GM19463 (cell line): ENCODE results near the gene PRSS1.
"Not testable (repeated sequence)": the region's sequence is repeated elsewhere in the genome, so short reads cannot be mapped to it uniquely, and the experiment has no call there.

Experiments used
- ATAC-seq: cut with Tn5 transposase; IDR thresholded peaks from one replicate; pipeline ENCODE4 v1.9.1; 2021; ENCODE audit warnings: mild to moderate bottlenecking, moderate library complexity; ENCODE audit not compliant: unreplicated experiment

Gene PRSS1

DNA sequence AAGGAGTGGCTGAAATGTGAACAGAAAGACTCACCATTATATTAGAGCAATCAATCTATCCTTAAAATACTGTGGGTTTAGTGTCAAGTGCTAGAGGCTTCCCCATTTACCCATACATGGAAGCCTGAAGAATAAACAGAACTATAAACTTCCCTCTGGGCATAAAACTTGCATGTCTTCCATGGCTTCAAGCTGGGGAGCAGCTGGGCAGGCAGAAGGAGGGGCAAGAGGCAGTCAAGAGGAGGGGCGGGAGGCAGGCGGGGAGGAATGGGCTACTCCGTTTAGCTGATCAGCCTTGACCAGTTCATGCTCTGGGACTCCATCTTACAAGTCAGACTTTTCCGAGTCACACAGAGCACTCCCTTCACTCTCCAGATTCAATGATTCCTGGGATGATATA, 3.5 kb upstream of the PRSS1 start:
- ATAC-seq: no peak

DNA sequence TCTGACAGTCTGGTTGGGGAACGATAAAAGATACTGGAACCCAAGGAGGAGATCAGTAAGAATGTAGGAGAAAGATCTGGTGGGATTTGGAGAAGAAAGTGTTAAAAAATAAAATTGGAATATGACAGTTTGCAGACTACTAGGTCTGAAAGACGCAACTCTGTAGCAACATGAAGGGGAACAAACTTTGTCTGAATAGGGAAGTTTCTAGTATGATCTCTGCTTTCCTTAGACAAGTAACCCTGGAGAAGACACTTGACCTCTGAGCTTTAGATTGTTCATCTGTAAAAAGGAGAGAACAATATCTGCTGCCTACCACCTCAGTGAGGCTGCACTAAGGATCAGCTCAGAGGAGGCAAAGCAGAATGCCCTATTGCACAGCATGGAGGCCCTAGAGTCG, 3.0 kb upstream of the PRSS1 start:
- no peak for ATAC-seq

DNA sequence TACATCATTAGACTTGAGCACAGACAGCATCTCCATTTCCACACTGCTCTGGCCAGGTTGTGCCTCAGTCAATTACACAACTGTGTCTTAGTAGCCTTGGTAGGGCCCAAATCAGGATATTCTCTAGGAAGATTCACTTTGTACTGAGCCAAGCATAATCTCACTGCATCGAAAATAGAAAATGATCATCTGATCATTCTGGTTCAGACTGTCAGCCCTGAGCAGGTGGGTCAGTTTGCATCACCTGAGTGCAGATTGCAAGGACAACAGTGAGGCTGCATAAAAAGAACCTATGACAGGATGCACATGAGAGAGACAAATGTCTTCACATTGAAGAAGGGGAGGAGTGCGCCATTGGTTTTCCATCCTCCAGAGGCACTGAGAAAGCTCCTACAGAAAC, 862 bp upstream of the PRSS1 start:
- not testable (repeated sequence) for ATAC-seq

- no peak for ATAC-seq
These were observed 1.2 kb downstream of the PRSS1 start for GRCh38 chr7:142750321-142750938.

DNA sequence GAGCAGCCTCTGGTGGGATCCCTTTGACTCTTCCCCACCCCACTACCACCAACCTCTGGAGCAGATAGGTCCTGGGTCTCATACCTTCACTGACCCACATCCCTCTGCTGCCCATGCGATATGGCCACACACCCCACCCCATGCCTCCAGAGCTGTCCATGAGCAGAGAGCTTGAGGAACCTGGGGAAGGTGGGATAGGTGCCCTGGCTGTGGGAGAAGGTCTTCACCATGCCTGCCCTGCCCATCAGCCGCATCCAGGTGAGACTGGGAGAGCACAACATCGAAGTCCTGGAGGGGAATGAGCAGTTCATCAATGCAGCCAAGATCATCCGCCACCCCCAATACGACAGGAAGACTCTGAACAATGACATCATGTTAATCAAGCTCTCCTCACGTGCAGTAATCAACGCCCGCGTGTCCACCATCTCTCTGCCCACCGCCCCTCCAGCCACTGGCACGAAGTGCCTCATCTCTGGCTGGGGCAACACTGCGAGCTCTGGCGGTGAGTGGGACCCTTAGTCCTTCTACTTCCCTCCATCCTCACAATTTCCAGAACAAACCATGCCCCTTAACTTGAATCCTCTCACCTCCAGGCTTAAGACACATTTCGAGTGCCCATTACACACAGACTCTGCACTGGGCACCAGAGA, 2.4 kb downstream of the PRSS1 start:
- ATAC-seq: not testable (repeated sequence)

- ATAC-seq: no peak
These were observed 3.3 kb downstream of the PRSS1 start for GRCh38 chr7:142752376-142753225.

DNA sequence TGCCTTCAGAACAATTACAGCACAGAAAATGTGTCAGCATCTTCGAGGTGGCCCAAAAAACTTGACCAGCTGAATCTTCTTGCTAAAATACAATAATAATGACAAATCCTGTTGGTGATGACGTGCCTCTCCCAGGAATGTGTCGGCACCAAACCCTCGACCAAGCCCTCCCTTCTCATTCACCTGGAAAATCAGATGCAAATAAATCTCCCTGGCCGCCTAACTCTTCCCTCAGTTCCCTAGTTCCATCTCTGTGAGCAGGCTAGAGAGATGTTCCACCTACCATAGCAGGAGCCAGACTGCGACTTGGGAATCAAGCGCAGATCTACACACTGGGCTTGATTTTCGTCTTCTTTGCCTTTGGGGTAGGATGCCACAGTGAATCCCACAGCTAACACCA, 4.1 kb downstream of the PRSS1 start:
- ATAC-seq: no peak

- not testable (repeated sequence) for ATAC-seq
These were observed 4.7 kb downstream of the PRSS1 start for GRCh38 chr7:142753925-142754491.

DNA sequence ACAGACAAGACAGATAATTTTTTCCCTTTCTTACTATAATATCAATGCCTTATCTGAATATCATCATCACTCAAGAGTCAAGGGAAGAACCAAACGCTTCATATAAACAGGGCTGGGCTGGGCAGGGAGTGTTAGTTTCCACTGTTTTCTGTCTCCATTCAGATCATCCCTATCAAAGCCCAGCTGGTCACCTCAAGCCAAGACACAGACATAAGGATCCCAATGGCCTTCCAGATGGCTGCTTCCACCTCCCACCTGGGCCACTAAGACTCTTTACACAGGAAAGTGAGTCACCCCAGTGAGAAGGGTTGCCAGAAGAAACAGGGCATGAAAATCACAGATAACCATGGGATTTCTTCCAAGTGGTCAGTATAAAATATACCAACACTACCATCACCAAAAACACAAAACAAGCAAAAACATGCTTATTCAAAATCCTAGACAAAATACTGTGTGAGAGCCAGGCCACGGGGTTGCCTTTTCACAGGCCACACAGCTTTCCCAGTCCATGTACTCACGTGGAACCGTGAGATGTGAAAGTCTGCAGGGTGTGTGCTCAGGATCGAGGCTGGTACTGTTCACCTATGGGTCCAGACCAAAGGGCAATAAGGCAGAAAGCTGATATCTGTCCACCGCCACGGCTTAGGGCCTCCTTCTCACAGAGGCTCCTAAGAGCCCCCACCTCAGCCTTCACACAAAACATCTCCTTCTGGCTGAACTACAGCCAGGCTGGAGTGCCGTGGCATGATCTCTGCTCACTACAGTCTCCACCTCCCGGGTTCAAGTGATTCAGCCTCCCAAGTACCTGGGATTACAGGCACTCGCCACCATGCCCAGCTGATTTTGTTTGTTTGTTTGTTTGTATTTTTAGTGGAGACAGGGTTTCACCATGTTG, 5.7 kb downstream of the PRSS1 start:
- ATAC-seq: no peak

DNA sequence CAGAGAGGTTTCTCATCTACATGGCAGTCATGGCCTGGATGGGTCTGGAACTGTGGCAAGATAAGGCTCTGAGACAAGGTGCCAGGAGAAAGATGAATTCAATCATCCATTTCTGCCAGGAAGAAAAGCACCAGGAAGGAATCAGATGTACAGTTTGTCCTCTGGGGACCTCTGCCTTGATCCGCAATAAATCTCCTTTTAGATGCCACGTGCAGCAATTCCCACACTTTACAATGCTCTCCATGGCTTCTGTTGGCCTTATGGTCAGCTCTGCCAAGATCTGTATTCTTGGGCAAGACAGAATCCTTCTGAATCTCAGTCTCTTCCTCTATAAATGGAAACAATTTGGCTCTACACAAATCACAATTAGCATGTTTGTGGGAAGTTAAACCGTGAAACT, 9.0 kb downstream of the PRSS1 start:
- not testable (repeated sequence) for ATAC-seq

- ATAC-seq: no peak
These were observed 10.2 kb downstream of the PRSS1 start for GRCh38 chr7:142759433-142759832.

DNA sequence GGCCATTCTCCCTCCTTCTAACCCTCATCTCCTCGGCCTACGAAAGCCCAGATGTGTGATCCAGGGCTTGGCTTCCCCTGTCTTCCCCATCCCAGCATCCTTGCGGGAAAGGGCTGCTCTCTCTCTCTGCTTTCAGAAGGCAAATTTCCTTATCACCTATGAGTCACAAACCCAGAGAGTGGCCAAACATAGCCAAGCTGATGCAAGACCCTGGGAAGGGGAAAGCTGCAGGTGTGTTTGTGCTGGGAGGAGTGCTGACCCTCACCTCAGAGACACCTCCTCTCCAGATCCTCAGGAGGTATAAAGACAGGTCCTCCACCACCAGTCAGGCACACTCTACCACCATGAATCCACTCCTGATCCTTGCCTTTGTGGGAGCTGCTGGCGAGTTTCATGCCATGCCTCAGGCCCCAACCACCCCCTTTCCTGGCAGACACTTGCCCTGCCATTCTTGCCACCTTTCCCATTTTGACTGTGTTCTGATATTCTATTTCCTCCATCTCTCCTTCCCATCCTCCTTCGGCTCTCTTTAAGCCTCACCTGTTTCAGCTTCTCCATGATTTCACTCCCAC, 10.9 kb downstream of the PRSS1 start:
- ATAC-seq: no peak

DNA sequence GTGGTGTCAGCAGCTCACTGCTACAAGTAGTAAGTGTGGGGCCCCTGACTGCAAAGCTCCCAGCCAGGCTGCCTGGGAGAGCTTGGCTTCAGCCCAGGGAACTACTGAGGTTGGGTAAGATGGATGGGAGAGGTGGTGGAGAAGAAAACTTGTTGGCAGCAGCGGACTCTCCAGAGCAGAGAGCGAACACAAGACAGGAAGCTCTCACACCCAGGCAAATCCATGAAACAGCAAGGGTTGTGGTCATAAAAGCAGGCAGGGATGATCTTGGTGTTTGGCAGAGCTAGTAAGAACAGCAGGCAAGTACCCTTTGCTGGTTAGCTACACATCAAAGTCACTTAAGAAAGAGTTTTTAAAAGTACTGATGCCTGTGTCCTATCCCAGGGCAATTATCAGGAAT, 12.3 kb downstream of the PRSS1 start:
- ATAC-seq: not testable (repeated sequence)

DNA sequence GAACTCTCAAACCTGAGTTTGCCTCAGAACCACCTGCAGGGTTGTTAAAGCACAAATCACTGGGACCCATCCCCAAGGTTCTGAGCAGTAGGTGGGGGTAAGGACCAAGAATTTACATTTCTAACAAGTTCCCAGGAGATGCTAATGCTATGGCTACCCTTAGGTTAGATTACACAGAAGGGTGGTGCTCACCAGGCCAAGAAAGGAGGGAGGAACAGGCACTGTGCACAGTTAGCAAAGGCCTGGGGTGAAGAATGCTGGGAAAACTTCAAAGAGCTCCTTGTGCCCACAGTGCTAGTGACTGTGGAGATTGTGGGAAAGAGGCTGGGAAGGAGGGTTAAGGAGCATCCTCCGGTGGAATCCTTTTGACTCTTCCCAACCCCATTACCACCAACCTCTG, 12.8 kb downstream of the PRSS1 start:
- ATAC-seq: no peak

GRCh38 chr7:142767451-142767850, 18.2 kb downstream of the PRSS1 start:
- no peak for ATAC-seq

GRCh38 chr7:142767861-142768260, 18.6 kb downstream of the PRSS1 start:
- ATAC-seq: no peak

GRCh38 chr7:142768885-142769284, 19.6 kb downstream of the PRSS1 start:
- ATAC-seq: not testable (repeated sequence)

DNA sequence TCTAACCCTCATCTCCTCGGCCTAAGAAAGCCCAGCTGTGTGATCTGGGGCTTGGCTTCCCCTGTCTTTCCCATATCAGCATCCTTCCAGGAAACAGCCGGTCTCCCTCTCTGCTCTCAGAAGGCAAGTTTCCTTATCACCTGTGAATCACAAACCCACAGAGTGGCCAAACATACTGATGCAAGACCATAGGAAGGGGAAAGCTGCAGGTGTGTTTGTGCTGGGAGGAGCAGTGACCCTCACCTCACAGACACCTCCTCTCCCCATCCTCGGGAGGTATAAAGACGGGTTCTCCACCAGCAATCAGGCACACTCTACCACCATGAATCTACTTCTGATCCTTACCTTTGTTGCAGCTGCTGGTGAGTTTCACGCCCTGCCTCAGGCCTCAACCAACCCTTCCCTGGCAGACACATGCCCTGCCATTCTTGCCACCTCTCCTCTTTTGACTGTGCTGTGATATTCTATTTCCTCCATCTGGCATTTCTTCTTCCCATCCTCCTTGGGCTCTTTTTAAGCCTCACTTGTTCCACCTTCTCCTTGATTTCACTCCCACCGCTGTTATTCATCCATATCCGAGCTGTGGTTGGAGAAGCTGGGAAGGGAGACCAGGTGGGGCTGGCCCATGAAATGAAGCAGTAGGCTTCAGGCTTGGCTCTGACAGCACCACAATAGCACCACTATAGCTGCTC, 21.5 kb downstream of the PRSS1 start, which contains the start of gene PRSS2:
Gene PRSS2, plus strand, starts transcription at position 310 of the 692 bp plus-strand sequence. Its CDS starts 13 bp downstream, at position 323.
- ATAC-seq: peak; percentile 18

DNA sequence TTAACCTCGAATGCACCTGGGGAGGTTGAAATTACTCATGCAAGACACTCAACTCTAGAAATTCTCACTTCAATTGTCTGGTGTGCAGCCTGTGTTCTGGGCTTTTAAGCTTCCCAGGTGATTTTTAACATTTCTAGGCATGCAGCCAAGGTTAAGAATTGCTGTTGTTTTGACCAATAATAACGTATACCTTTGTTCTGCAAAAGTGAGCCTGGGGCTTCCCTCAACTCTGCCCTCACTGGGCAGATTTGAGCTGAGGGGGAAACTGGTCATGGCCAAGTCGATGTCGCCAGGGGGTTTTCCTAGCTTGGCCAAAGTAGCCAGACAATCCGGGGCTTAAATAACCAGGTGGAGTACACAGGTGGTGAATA, 22.1 kb downstream of the PRSS1 start:
- peak; percentile 88 for ATAC-seq

DNA sequence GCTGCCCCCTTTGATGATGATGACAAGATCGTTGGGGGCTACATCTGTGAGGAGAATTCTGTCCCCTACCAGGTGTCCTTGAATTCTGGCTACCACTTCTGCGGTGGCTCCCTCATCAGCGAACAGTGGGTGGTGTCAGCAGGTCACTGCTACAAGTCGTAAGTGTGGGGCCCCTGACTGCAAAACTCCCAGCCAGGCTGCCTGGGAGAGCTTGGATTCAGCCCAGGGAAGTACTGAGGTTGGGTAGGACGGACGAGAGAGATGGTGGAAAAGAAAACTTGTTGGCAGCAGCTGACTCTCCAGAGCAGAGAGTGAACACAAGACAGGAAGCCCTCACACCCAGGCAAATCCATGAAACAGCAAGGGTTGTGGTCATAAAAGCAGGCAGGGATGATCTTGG, 22.8 kb downstream of the PRSS1 start:
- ATAC-seq: no peak
